GM18861 (cell line): ENCODE data around the gene BLMH.
A peak's percentile ranks its signal among the peaks of the same experiment; 100 is the strongest.

ENCODE experiments used
- ATAC-seq: cut with Tn5 transposase; IDR thresholded peaks from one replicate; pipeline ENCODE4 v1.9.1; 2021; ENCODE audit not compliant: unreplicated experiment

The BLMH gene

GRCh38 chr17:30291543-30292285 is at the start of gene BLMH:
TSS of gene BLMH (minus strand) at chr17:30291944. CDS start at chr17:30291819, 125 bp downstream.
- peak; percentile 51 for ATAC-seq

DNA sequence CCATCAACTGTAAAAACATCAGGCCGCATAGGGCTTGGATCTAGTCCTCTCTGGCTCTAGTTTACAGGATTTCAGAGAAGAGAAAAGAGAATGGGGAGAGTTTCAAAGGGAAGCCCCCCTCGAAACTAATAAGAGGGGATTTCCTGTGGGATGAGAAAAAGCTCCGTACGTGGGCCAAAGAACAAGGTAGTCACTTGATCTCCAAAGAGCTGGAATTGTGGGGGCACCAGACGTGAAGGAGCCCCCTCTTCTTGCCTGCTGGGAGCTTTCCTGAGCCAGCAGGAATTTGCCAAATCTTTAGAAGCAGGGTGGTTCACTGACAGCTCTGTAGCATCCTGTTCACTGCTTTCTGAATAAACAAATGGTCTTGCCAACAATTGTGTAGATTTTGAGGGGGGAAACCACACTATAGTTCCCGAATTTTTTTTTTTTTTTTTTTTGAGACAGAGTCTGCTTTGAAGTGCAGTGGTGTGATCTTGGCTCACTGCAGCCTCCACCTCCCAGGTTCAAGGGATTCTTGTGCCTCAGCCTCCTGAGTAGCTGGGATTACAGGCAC is 49.1 kb upstream of the BLMH start:
- no peak for ATAC-seq

DNA sequence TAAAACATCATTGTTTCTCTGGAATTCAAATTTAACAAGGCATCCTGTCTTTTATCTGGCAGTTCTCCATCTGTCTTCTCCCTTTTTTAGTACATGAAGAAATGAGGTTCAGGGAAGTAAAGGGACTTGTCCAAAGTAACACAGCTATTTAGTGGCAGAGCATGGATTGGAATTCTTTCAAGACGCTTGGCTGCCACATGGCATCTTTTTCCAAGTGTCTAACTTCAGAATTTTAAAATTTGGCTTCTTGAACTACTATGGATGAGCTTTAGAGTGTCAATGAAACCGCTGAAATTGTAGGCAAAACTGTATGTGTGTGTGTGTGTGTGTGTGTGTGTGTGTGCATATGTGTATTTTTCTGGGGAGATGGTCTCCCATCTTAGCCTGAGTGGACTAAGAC is 47.3 kb upstream of the BLMH start:
- ATAC-seq, result no peak

- no peak for ATAC-seq
These were observed 45.8 kb upstream of the BLMH start for GRCh38 chr17:30337393-30337999.

- ATAC-seq, result no peak
These were observed 44.8 kb upstream of the BLMH start for GRCh38 chr17:30336369-30337171.

DNA sequence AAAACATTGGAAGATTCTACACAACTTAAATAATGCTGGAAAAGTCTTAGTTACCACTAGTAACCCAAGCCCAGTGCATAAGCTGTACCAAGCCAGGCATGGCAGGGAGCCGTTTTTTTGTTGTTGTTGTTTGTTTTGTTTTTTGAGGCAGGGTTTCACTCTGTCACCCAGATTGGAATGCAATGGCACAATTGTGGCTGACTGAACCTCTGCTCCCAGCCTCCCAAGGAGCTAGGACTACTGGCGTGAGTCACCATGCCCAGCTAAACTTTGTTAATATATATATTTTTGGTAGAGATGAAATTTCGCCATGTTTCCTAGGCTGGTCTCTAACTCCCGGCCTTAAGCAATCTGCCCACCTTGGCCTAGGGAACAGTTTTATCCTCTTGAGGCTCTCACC is 42.7 kb upstream of the BLMH start:
- ATAC-seq, result no peak

DNA sequence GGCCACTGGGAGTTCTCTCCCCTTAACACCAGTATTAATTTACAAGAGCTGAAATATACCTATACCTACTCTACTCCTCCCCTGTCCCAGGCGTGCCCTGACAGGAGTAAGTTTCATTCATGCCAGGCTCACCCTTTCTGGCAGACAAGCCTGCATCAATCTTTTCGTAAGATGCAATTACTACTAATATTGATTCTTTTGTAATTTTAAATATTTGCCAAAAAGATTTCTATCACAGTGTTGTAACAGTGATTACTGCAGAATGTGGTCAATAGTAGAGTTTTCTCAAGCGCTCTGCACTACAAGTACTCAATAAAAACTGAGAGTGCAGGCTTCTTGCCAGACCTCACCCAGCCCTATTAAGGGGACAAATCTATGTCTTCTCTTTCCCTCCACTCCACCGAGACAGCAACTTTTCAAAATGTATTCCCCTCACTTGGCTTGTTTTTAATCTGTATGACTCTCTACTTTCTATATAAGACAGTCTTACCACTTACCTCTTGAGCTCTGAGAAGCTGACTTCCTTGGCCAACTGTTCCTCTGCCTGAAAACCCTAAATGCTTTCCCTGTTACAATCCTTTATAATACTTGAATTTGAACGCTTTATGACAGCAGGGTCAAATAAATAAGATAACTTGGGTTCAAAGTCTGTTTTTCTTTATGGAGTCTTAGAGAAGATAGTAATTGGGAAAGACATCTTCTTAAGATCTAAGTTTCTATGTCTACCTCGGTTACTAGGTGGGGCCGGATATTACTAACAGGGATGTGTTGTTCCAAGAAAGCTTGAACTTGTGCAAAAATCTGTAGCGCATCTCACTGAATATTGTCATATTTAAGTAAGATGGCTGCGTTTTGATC is 42.0 kb upstream of the BLMH start, which contains the start of gene TMIGD1:
Gene TMIGD1 (minus strand): TSS at position 555 of the 858 bp plus-strand sequence. CDS start 1,924 bp downstream, outside the sequence.
- no peak for ATAC-seq

DNA sequence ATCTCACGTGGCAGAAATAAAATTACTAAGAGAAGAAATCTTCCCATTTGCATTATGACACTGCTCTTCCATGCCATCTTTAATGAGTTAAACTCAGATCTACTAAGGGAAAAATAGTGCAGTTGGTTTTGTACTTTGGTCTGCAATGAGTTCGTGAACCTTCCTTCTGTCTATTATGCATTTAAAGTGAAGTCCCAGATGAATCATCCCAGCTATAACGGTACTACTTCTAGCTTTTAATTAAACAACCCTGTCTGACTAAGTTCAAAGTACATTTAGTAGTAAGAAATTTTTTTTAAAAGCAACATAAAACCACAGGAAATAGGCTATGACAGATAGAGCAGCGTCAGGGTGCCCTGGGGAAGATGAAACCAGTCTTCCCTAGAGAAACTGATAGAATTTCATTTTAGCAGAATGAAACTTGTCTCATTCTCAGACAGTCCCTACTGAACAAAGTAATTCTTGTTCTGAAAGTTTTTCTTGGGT is 40.4 kb upstream of the BLMH start:
- ATAC-seq, result peak; percentile 79

GRCh38 chr17:30326809-30327208 is 35.1 kb upstream of the BLMH start:
- ATAC-seq, result no peak

DNA sequence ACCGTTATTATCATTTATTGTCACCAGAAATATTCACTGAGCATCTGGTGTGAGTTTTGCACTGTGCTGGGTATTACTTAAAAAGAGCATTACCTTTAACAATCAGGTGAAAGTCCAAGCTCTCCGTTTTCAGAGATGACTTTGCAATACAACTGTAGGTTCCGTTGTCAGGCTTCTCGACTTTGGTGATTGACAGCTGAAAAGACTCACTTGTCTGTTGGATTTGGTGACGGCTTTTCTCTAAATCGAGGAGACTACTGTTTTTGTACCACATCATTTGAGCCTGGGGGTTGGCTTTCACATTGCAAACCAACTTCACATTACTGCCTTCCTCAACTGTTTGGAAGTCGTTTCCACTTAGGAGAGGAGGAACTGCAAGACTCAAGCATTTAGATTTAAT is 33.0 kb upstream of the BLMH start:
- no peak for ATAC-seq

DNA sequence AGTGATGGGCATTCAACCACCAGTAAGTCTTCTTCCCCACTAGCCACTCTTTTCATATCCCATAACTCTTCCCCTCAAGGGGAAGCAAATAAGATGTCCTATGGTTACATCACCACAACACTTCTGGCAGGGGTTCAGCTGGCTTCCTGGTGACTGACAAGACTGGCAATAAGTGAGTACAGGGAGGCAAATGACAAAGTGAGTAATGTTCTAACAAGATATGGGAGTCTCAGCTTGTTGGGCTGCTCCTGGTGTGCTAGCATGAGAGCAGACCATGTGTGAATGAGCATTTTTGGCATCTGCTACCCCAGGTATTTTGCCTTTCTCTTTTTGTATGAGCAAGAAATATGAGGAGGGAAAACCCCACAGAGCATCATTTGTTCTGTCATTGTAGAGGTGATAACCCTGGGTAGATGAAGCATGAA is 32.2 kb upstream of the BLMH start:
- no peak for ATAC-seq

DNA sequence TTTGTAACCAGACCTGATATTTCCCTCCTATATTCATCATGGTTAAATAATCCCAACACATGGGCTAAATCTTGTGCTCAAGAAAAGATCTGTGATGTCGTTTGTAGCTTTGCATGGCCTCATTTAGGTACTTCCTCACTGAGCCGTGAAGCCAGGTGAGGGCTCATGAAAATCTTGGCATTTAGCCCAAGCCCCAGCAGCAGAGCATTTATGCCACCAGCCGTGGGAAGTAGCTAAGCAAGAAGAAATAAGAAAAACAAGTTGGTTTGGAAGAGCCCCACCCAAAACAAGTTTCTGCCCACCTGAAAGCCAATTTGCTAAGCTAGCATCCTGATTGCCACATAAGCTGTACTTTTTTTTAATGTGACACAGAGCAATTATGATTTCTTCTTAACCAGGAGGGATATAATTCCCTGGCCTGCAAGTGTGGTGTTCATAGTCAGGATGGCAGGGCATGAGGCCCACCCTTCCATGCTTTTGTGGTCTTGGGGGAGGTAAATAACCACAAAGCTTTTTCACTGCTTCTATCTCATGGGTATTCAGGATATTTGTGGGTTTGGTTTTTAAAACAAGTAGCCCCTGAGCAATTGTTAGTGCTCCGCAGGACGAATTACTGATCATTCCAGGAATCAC is 31.6 kb upstream of the BLMH start:
- ATAC-seq, result no peak

DNA sequence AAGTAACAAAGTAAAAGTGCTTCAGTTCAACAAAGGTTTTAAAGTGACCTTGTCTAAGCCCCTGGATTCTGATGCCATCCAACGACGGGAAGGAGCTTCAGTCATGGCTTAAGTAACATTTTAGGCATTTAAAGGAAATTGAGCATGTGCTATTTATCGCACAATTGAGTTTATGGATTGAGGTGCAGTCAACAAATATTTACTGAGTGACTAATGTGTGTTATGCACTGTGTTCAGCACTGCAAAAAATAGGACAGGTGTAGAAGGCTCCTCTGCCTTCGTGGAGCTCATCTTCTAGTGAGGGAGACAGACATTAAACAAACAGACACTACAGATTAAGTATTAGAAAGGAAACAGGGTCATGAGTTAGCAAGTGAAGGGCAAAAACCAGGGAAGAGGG is 29.6 kb upstream of the BLMH start:
- no peak for ATAC-seq

GRCh38 chr17:30318155-30318554 is 26.4 kb upstream of the BLMH start:
- ATAC-seq, result no peak

DNA sequence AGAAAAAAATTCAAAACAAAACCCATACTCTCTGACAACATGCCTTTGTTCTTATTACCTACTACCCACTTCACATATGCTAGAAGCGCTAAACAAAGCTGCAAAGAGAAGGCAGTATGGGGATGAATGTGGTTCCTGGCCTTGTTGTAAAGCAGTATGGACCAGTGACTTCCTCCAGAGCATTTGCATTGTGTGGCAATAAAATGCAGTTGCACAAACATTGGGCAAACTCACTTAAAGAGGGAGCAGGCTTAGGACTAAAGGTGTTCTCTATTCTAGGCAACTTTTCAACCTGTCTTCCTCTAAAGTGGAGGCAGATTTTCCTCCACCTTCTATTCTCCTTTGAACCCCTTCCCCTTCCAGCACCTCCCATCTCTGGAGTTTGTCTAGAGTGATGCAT is 25.0 kb upstream of the BLMH start:
- ATAC-seq, result no peak

DNA sequence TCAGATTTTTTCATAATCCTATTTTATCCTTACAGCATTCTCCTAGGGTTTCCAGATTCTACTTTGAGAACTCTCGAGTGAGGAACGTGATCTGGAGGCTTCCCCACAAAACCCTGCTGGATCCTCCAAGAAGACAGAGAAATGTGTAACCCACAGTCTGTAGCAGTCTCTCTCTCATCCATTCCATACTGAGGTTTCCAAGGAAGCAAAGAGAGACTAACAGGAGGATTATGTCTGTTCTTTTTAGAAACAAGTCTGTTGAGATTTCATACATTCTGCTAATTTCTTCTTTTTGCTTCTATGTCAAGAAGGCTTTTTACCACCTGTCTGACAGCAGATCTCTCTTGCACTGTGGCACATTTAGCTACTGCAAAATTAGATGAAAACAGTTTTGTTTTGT is 23.4 kb upstream of the BLMH start:
- no peak for ATAC-seq

DNA sequence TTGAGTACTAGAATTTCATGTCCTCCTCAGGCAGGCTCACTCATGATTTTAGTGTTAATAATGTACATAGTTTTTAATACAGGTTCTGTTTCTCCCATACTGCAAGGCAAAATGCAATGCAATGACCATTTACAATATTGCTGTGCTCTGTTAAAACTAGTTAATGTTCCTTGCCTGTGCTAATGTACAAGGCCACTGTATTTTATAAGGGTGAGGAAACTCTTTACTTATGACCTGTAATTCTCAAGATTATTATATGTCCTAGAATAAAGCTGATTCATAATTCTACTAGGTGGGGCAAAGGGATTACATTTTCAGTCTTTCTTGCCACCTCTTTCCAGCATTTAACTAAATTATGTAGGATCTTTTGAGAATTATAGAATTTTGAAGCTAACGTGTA is 22.7 kb upstream of the BLMH start:
- no peak for ATAC-seq

DNA sequence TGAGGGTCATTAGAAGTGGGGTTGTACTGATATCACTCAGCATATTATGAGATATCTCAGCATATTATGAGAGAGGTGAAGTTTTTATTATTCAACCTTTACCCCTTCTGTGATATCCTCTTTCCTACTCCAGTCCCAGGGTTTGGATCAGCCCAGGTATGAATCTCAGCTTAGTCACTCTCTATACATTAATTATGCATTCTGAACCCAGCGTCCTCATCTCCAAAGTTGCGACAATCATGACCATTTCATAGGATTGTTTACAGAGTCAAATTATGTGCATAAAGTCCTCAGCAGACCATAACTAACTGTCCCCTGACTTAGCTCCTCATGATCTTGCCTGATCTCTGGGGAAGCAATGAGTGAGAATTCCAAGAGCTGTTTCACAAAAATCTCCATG is 20.5 kb upstream of the BLMH start:
- no peak for ATAC-seq

DNA sequence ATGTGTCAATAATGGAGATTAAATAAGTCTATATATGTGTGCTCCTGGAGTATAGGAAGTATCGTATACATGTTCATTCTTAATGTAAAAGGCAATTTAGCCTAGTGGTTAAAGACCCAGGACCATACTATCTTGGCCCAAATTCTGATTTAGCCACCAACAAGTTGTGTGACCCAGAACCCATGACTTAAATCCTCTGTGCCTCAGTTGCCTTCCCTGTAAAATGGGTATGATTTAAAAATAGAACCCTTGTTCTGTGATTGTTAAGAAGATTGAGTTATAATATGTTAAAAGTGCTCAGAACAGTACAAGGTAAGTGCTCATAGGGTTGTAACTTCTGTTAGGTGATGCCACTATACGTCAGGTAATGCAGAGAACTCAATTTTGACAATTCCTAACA is 18.8 kb upstream of the BLMH start:
- no peak for ATAC-seq

DNA sequence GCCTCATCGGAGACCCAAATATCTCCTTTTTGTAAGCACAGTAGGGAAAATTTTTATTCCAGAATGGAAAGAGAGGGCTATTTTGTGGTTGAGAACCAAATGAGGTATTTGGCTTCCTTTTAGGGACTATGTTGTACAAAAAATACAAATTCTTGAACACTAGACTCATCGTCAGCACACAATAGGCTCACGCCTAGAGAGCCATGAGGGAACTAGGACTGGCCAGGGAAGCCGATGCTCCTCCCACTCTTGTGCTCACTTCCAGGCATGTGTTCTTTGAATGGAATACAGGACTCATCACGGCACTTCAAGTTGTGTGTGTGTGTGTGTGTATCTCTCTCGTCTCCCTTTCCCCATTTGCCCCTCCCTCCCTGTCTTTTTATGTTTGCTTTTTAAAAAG is 17.8 kb upstream of the BLMH start:
- ATAC-seq, result no peak
